ENCODE results near the gene ODF2L.

The ODF2L gene, protein sequence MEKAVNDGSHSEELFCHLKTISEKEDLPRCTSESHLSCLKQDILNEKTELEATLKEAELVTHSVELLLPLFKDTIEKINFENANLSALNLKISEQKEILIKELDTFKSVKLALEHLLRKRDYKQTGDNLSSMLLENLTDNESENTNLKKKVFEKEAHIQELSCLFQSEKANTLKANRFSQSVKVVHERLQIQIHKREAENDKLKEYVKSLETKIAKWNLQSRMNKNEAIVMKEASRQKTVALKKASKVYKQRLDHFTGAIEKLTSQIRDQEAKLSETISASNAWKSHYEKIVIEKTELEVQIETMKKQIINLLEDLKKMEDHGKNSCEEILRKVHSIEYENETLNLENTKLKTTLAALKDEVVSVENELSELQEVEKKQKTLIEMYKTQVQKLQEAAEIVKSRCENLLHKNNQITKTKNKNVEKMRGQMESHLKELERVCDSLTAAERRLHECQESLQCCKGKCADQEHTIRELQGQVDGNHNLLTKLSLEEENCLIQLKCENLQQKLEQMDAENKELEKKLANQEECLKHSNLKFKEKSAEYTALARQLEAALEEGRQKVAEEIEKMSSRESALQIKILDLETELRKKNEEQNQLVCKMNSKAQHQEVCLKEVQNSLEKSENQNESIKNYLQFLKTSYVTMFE

DNA sequence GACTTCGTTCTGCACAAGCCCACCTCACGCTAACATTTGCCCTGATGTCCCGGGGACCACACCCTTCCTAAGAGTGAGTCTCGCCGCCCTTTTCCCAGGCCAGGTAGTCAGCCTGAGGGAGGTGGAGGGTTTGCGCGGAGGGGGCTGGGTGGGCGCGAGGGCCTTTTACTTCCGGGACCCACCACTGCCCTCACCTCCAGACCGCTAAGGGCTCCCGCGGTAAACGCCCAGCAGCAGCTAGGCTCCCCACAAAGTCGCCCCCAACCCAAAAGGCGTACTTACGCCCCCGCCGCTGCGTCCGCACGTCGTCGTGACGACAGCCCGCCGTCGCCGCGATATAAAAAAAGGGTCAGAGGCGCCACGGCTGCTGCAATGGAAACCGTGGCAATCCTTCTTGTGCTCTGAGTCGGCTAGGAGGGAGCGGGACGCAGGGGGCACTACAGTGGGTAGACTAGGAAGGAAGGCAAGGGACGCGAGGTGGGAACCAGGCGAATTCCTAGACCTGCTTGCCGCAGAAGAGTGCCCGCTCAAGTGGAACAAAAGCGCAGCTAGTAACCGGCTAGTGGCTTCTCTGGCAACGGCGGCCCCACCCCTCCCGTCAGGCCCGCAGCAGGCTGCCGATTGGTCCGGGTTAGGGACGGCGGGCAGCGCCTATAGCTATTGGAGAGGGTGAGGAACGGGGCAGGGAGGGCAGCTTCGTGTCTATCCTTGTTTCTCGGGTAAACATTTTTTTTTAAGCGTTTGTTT is at the start of gene ODF2L:
Gene ODF2L (minus strand): TSS at position 573 of the 747 bp plus-strand sequence. CDS start 9,296 bp downstream, outside the sequence.
- DNase-seq (ENCODE audit: low read depth): peak; percentile 75

GRCh38 chr1:86445919-86446318 is 49.8 kb upstream of the ODF2L start:
- no peak for DNase-seq (ENCODE audit: low read depth)

DNA sequence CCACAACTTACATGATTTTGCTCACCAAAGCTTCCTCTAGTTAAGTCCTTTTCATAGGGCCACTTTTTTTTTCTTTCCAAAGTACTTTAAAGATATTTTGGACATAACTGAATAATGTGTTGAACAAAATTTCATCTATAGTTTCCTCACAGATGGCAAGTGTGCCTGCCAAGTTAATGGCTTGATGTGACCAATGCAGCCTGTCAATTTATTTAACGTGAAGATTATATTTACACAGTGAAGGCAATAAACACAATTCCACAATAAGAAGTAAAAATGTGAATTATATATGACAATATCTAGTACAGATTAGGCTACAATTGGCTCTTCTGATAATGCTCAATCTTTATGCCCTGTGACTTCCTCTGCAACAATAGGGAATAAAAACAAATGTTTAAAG is 45.9 kb upstream of the ODF2L start:
- DNase-seq (ENCODE audit: low read depth): no peak

DNA sequence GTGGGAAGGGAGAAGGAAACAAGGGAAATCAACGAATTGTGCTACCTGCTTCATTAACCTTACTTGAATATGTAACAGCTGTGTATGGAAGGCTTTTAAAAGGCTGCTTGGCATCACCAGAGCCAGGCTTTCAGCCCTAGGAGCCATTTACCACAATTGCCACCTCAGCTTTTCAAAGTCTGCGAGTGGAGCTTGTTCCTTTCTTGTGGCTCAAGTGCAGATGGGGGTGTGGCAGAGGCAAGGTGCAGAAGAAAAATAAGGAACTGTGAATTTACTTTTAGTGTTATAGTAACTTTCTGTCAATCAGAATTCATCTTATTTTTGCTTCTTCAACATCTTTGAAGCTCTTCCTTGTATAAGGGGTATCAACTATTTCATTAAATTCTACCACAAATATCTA is 45.5 kb upstream of the ODF2L start:
- no peak for DNase-seq (ENCODE audit: low read depth)

- DNase-seq (ENCODE audit: low read depth): no peak
Observed at GRCh38 chr1:86436041-86436440, 39.9 kb upstream of the ODF2L start.

GRCh38 chr1:86435327-86435726 is 39.2 kb upstream of the ODF2L start:
- no peak for DNase-seq (ENCODE audit: low read depth)

DNA sequence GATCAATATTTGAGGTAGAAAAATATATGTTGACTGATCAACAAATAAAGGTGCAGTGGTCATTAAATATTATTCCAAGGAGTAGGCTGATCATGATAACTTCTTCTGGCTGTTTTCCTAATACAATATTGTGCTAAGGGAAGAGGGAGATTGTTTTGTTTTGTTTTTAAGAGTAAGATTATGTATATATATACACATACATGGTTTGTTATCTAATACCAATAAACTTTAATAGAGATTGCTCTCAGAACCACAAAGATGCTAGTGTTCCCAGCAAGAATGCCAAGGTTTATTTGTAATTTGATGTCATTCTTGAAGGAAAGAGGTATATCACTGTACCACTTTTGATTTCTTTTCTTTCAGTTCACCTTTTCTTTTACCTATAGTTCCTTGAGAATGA is 37.9 kb upstream of the ODF2L start:
- no peak for DNase-seq (ENCODE audit: low read depth)

- DNase-seq (ENCODE audit: low read depth): no peak
Observed at GRCh38 chr1:86430376-86430775, 34.3 kb upstream of the ODF2L start.

DNA sequence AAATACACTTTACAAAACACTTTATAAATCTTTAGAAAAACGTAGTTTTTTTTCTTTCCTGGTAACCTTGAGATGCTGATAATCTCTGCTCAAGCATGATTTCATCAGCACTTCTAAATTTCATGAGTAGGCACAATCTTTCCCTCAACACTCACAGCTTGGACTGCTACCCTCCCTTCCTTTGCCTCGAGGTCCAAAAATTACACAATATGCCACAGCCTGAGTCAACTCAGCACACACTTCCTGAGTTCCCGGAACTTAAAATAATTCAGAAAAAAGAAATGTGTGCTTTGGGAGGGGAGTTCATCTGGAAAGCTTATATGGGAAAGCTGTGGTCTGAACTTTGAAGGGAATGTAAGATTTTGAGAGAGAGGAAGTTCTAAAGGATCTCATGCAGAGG is 33.7 kb upstream of the ODF2L start:
- no peak for DNase-seq (ENCODE audit: low read depth)

DNA sequence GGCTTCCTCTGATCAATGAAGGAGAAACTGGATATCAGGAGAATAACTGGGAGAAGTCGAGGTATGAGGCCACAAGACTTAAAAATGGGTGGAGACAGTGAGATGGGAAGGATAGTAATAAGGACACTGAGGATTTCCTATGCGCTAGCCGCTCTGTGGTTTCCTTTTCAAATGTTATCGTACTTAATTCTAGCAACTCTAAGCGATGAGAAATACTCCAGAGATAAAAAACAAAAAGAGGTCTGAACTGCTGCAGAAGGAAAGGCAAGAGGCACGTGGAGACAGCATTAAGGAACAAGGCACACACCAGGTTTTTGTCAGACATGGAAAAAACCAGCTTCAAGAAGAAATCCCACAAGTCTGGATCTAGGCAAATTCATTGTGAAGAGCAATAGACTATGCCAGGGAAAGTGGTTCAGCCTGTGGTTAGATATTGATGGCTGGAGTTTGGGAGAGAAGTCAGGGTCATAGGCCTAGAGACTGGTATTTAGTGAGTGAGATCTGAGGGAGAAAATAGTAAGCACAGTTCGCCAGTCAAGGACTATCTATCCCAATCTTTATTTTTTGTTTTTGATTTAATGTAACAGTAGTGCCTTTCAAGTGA is 33.1 kb upstream of the ODF2L start:
- no peak for DNase-seq (ENCODE audit: low read depth)

- no peak for DNase-seq (ENCODE audit: low read depth)
Observed at GRCh38 chr1:86423873-86424272, 27.8 kb upstream of the ODF2L start, which contains the start of gene CLCA2. TSS of gene CLCA2 (plus strand) at chr1:86424171. CDS start at chr1:86424248, 77 bp downstream.

DNA sequence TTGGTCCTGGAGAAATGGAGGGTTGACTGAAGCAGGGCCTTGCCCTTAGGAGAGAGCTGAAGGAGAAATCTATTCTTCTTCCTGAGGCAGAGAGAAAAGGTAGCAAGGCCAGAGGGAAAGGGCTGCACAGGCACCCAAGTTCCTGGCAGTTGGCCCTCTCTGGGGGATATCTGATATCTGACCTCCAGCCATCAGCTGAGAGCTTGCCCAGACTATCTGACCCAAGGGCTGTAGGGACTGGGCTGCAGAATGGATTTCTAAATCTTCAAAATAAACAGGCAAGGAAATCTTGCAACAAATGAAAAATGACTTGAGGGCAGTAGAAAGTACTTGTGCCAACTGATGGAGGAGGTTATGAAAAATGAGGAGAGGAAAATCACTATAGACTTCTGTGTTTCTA is 27.4 kb upstream of the ODF2L start:
- DNase-seq (ENCODE audit: low read depth): no peak

GRCh38 chr1:86421601-86422280 is 25.6 kb upstream of the ODF2L start:
- no peak for DNase-seq (ENCODE audit: low read depth)

DNA sequence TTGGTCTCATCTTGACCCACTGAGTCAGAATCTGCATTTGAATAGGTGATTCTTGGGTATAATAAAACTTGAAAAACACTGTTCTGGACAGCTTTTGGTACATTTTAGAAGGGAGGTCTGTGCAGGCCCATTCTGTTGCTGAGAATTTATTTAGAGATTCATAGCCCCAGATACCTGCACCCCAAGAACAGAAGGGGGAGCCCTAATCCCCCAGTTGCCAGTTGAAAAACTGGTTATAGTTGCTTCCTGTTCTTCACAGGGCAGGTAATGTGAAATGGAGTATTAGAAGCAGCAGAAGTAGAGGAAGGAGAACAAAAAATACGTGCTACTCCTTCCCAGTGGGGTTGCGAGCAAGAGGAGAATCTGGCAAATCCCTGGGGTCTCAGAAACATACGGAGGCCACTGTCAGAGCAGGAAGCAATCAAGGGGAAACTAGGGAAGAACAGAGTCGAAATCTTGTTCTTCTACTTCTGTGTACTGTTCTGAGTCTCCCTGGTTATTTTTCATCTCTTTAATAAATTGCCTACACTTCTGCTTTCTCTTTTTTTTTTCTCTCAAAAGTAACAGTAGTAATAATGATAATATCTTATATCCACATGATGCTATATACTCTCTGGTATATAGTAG is 23.3 kb upstream of the ODF2L start:
- no peak for DNase-seq (ENCODE audit: low read depth)

- DNase-seq (ENCODE audit: low read depth): no peak
Observed at GRCh38 chr1:86416343-86416742, 20.2 kb upstream of the ODF2L start.

- no peak for DNase-seq (ENCODE audit: low read depth)
Observed at GRCh38 chr1:86410879-86411278, 14.8 kb upstream of the ODF2L start.

DNA sequence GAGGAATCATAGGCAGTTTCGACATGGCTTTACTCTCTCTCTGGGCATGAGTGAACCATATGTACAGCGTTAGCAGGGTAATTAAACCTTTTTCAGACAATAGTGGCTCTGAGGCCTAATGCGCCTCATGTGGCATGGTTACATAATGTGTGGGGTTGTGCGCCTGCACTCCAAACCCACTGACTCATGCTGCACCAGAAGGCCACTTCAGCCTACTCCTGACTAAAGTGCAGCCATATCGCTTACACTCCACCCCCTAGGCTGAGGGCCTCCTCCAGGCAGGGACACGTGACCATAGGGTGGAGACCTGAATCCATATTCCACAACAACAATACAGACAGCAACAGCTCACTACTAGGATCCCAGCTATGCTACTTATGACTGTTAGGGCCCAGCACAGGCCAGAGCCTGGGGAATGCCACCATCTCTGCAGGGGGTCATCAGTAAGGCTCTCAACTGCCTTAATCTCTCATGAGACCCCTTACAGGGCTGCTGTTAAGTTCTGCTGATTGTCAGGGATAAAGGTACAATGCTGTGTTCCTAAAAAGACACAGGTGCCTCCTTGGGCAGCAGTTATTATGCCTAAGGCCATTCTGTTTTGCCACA is 13.4 kb upstream of the ODF2L start:
- DNase-seq (ENCODE audit: low read depth): no peak

DNA sequence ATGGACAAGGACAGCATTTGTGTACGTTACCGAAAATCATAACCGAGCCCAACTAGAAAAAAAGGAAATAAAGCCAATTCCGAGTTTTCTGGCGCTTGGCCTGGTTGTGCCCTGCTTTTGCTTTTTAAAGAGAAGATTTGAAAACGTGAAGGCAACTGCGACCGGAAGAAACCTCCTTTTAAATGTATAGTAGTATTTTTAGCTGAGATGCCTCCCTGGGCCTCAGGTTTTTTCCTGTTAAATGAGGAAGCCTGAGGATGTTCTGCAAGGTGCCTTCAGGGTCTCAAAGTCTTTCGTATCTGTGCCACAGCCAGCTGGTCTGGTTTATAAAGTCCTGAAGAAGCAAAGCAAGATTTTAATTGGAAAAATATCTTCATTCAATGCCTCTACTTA is 371 bp upstream of the ODF2L start:
- DNase-seq (ENCODE audit: low read depth): no peak

DNA sequence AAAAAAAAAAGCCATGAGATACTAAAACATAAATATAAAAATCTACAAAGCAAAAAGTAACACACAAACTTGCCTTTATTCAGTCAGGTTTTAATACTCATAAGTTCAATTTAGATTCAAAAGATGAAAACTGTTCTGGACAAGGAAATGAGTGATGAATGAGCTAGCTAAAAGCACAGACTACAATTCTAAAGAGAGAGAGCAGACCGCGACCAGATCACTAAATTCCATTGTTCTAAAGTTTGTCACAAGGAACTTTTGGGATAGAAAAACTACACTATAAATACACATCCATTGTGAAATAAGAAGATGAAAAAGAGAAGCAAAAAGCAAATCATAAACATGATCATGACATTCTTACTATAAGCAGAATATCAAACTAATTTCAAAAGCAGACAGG is 1.7 kb downstream of the ODF2L start:
- no peak for DNase-seq (ENCODE audit: low read depth)

GRCh38 chr1:86389307-86389706 is 6.8 kb downstream of the ODF2L start:
- DNase-seq (ENCODE audit: low read depth): no peak

GRCh38 chr1:86388777-86389176 is 7.3 kb downstream of the ODF2L start:
- no peak for DNase-seq (ENCODE audit: low read depth)

Measured in stimulated activated CD8-positive, alpha-beta memory T cell treated with anti-CD3 and anti-CD28 coated beads, Interleukin-12 subunit alpha, Interleukin-12 subunit beta, amount 100 ng/mL, for 1 hour (primary cell).